Measurements from ENCODE around the gene DSCAML1.

DSCAML1 gene

DNA sequence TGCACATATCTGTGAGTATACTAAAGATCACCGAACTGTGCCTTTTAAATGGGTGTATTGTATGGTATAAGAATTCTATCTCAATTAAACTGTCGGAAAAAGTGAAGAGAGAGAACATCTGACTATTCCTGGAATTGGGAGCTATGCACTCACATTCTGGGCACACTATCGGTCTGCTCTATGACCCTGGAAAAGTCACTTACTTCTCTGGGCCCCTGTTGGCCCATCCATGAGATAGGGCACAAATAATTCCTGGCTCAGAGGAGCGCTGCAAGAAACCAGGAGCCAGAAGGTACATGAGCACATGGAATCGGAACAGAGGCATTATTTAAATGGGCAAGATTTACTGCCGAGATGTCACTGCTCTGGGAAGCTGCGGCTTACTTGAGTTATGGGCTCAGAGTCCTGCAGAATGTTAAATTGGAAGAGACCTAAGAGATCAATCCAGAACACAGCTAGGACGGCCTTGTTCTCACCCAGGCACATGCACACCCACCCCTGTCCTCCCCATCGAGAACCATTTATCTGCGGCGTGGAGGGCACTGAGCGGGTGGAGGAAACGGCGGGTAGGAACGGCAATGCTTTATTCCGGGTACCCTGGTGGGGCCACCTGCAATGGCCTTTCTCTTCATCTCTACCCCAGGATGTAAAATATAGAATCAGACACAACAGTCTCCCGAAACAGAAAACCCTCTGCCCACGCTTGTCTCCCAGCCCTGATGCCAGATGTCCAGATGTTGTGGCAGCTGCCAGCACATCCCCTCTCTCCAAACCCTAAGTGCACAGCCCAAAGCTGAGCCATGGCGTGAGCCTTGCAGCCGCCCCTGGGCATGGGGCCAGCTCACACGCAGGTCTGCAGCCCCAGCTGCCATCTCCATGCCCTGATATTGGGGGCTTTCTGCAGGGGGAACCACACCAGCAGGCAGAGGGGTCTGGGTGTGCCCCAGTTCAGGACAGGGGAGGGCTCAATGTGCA lies 142.4 kb downstream of the DSCAML1 start:
- no peak for DNase-seq

DNA sequence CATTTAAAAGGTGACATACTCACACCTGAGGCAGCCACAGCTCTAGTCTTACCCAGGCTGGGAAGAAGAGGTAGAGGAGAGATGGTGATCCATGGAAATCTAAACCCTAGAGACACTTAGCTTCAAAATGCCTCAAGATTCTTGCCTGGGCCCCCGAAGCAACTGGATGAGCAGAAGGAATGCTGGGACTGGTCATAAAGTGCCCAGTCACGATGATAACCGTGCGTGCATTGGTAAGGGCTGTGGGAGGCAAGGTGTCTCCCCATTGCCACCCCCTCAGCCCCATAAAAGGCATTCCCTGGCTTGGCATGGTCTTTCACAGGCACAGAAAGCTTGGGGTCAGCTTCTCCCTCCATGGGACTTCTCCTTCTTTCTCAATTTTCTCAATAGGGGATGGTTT lies 144.5 kb downstream of the DSCAML1 start:
- DNase-seq, result no peak

DNA sequence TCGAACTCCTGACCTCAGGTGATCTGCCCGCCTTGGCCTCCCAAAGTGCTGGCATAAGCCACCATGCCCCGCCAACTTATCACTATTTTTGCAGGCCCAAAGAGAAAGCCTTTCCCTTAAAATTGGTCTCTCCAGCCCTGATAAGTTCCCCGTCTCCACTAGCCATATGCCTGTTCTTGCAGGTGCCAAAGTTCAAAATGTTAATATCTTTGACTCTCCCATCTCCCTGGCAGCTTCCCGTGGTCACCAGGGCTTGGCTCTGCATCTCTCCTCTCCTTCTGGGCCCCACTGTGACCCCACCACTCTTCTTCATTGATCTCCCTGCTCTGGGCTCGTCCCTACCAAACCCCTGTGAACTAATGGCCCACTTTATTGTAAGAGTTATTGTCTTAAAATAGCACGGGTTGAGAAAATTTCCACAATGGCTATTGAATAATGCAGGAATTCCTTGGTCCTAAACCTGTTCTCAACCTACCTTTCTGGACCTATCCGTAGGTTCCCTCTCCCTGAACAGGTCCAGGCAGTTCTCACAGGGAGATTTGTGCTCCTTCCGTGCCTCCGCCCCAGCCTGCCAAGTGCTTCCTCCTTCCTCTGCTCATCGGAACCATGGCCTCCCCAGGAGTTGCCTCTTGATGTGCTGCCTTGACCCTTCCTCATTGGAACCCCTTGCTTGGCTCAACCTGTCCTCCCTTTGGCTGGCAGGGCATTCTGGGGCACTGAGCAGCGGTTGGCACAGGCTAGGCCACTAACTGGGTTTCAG lies 147.5 kb downstream of the DSCAML1 start:
- DNase-seq, result no peak

DNA sequence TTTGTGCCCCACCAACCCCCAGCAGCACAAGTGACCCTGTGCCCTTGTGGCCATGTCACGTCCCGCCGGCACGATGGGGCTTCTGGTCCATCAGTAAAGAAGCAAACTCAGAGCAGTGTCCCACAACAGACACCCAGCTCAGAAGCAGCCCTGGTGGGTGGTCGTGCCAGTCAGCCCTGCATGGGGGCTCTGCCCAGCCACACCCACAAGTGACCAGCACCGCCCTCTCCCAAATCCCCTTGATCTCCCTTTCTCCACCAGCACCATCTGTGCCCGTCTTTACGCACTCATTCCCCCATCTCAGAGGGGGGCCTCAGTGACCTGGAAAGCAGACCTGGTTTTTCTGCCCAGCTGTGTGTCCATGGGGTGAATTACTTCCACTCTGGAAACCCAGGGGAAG lies 149.1 kb downstream of the DSCAML1 start:
- DNase-seq, result no peak

DNA sequence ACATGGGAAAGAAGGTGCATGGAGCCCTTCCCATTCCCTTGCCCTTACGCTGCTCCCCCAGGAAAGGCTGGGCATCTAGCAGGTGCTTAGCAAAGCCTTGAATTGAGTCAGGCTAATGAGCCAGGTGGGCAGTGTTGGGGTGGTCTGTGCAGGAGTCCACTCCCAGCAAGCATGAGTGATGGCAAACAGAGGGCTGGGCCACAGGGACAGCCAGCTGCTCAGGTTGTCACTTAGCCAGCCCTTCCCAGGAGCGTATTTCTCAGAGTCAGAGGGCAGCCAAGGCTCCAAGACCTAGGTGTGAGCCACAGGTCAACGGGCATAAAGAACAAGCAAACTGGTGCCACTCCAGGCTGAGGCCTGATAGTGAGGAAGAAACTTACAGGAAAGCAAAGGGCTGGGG lies 149.8 kb downstream of the DSCAML1 start:
- no peak for DNase-seq

DNA sequence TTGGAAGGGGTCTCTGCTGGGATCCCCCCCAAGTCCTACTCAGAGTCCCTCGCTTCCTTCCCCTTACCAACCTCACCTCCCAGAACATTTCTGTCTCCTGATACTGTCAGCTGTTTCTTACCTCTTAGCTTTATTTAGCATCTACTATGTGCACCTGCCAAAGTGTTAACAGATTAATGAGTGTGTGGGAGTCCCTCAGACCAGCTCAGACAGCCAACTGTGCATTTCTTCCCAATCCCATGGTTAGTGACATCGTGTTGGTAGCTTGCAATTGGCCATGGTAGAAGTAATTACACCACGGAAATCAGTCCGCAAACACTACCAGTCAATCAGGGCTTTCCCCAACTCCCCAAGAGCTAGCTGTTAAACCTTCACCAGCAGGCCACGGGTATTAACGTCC lies 150.6 kb downstream of the DSCAML1 start:
- DNase-seq, result no peak

DNA sequence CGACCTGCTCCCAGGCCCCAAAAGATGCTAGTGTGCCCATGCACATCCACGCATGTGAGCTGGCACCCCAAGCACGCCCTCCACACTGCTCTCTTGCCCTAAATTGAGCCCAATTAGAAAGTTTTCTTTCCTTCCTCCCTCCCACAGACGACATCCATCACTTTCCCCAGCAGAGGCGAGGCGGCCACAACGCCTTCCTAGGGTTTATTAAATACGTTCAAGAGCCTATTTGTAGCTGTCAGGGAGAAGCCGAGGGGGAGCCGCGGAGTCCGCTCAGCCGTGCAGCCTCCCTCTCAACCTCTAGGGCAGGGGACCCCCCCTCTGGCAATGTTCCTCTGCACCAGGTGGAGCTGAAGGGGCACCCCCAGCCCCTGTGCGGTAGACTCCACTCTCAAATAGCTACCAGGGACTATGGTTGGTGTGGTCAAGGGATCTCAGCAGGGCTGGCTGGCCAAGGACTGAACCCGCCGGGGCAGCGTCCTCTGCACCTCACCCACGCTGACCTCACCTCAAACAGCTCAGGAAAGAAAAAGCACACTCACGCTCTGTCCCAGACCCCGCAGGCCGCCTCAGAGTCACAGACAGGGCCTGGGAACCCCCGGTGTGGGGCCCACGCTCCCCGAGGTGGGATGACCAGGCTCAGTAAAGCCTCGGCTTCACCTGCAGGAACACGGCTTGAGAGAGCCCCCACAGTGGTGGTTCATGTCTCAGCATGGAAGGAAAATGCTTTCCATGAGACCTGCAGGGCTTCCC lies 152.4 kb downstream of the DSCAML1 start:
- no peak for DNase-seq

DNA sequence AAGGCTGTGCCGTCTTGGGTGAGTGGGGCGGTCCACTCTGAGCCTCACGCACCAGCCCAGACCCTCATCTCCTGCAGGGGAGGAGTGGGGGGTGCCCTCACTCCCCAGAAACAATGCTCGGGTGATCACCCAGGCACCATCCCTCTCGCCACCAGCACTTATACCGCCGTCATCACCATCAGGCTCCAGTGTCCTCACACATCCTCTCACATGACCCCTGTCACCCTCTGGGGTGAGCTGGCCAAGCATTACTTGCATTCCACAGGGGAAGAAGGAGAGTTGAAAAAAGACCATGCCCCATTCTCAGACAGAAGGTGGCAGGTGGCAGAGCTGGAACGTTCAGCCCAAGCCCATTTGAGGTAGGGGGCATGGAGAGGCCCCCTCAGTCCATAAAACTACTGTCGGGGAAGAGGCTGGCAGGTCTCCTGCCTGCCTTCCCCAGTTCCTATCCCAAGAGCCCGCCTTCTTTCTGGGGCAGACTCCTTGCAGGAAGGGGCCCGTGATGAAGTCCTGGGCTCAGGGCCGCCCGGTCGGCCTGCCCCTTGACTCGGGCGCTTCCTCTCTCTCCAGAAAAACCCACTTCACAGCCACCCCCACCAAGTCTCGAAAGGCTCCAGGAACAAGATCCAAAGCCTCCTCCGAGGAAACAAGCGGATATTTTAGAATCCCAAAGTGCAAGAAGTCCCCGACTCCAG lies 153.3 kb downstream of the DSCAML1 start:
- no peak for DNase-seq

DNA sequence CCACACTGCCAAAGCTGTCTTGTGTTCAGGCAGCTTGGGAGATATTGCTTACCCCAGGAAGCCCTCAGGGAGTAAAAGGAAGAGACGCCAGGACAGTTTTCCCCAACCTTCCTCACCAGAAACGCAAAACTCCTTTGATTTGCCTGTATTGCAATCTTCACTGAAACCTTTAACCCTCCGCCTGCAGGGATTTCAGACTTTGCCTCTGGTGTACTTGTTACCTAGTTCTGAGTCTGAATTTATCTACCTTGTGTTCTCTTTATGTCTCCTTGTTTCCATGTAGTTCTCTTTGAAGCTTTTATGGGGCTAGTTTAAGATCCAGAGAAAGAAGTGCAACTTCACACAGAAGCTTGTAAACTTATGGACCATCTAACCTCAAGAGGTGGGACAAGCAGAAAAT lies 154.2 kb downstream of the DSCAML1 start:
- DNase-seq, result no peak

DNA sequence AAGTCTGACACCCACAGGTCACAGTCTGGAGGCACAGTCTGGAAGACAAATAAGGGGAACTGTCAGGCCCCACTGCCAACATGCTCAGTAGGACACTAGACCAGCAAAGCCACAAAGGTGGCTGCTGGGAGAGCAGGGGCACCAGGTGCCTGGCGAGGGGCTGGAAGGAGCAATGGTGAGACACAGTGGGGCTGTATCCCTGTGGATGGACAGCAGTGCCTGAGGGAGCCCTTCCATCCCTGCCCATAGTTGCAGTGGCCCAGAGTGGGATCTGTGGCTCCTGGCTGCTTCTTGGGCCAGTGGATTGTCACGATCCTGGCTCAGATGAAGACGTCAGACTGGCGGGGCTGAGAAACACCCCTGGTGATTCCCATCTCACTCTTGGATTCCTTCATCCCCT lies 154.6 kb downstream of the DSCAML1 start:
- DNase-seq, result no peak

DNA sequence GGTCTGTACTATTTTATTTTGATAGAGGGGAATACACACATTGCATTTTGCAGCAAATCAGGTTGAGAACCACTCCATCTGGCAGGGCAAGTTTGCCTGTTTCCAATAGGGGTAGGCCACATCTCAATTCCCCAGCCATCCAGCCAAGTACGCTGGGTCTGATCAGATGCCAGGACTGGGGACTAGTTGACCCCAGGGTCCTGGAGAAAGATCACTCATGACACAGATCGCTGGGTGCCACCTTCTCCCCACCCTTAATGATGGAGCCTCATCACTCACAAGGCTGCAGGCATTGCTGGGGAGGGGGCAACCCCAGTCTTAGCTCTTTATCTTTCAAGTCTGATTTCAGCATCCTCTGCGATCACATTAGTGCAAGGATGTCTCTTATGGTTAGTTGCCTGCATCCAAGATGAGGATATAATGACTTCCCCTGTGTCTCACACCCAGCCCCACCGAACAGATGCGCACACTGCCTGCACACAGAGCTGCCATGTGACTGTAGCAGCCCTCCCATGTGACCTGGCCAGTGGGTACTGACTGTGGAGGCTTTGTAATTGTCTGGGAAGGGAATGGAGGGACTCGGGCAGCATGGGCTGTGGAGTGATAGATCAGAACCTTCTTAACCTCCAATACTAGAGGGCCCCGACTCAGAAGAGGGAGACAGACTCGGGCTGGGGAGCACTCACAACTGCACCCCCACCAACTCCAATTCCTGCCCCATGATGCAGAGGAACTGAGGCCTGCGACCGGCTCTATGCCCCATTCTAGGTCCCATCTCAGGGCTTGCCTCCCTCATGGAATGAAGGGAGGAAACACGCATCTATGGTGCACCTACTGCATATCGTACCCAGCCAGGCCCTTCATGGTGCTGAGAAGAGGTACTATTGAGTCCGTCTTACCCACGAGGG lies 155.8 kb downstream of the DSCAML1 start:
- DNase-seq, result no peak

DNA sequence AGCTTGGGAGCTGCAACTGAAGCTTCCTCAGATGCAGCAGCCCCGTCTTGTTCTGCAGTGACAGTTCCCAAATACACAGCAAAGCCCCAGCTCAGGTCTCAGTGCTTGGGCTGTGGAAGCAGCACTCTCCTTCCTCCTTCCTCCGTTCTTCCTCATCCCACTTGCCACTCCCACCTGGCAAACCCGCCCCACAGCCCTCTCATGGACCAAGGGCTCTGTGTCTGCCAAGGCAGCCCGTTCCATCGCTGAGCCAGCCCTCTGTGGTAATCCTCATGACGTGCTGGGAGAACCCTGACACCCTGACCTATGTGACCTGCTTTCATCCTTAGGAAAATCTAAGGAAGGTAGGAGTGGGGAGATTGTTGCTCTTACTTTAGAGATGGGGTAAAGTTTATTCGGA lies 157.0 kb downstream of the DSCAML1 start:
- DNase-seq, result no peak

DNA sequence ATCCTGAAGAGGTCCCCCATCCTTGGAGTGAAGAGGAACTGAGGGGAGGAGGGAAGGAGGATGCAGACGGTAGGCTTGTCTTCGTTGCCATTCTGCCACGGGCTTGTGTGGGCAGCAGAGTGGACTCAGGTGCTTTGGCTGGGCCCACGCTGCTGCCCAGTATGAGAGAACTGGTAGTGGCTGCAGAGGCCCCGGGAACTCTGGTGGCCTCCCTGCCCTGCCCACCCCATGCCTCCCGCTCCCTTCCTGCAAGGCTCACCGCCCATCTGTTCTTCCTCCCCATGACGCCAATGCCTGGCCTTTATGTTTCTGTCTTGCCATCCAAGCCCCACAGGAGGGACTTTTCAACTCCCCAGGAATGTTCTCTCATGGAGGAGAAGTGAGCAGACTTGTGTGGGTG lies 157.4 kb downstream of the DSCAML1 start:
- no peak for DNase-seq

DNA sequence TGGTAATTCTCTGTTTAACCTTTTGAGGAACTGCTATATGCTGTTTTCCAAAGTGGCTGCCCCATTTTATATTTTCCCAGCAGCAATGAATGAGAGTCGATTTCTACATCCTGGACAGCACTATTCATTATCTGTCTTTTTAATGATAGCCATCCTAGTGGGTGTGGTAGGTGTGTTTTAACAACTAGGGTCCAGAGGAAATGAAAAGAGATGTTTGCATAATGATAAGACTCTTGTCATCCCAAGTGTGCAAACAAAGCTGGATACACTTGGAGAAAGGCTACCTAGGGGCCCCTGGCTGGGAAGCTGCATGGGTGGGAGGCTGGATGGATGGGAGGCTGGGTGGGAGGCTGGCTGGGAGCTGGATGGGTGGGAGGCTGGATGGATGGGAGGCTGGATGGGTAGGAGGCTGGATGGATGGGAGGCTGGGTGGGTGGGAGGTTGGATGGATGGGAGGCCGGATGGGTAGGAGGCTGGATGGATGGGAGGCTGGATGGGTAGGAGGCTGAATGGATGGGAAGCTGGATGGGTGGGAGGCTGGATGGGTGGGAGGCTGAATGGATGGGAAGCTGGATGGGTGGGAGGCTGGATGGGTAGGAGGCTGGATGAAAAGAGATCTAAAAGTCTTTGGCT lies 158.0 kb downstream of the DSCAML1 start:
- no peak for DNase-seq

DNA sequence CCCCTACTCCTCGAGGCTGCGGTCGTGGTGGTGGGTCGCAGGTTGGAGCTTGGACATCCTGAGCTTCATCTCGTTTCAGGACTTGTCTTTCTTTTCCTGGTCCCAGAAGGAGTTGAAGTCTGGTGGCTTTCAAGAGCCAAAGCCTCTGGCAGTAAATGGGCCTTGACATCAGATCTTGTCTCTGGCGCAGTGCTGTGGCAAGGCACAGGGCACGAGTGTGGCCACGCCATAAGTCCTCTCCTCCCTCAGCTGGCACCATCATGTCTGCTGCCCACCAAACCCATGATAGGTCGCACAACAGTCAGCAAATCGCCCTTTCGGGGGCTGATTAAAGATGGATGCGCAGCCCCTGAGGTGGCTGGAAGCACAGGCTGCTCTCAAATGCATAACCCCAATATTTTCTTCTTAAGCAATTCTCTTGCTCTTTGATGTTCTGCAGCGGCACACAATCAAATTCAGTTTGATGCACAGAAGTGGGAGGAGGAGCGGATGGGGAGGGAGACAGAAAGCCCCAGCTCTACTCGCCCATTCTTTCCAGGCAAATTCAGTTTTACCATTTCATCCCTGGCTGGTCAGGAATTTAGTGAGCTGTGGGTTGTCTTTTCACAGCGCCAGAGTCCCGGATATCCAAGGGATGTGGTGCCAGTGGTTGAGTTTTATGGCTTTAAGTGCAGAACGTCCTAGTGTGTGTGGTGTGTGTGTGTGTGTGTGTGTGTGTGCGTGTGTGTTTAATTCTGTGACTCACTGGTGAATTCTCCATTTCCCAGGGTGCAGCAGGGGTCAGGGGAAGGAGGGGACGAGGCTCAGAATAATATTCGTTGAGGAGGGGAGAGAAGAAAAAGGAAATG lies 162.0 kb downstream of the DSCAML1 start:
- DNase-seq, result no peak

DNA sequence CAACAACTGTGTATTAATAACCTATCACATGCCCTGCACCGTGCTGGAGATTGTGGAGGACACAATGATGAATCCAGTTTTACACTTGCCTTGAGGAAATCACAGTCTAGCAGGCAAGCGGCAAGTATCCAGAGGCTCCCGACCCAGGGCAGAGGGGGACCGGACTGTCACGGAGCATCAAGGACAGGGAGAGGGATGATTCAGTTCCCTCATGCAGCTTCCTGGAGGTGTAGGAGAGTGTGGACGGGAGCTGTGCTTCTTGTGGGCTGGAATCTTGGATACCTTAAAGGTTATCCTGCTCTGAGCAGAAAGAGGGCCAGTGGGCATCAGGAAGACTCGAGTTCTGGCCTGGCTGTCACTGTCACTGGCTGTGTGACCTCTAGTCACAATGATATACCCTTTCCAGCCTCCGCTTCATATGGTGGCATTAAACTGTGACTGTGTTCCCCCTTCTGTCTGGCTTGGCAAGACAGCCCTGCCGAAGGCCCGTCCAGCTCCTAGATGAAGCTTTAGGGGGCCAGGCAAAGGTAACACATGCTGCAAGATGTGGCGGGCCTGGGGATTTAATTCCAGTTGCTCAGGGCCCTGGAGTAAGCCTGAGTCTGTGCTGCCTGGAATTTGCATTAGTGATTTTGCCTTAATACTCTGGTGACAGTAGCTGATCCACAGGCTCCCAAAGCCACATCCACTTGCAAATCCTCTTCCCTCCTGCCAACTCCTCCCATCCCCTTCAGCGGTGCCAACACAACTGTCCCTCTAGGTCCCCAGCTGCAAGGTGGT lies 162.8 kb downstream of the DSCAML1 start:
- DNase-seq, result no peak

DNA sequence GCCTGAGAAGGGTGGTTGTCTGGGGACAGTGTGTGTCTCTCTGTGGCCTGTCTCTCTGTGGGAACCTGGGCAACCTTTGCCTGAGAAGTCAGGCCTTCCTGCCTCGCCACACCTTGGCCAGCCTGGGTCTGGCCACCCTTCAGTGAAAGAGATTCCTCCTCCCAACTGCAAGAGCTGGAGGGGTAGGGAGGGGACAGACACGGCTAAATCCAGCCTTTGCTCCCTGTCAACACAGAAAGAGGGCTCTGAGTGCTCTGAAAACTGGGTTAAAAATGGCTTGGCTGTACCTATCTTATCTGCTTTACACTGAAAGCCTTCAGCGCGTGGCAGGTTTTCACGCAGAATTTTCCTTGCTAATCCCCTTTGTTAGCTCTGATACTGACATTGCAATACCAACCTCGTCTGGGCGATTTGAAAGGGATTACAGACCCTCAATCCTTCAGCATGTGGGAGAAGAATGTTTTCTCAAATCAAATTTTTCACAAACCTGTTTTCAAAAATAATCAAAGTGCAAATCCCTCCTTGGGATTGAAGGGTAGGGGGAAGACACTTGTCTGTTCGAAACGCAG lies 163.7 kb downstream of the DSCAML1 start:
- no peak for DNase-seq

DNA sequence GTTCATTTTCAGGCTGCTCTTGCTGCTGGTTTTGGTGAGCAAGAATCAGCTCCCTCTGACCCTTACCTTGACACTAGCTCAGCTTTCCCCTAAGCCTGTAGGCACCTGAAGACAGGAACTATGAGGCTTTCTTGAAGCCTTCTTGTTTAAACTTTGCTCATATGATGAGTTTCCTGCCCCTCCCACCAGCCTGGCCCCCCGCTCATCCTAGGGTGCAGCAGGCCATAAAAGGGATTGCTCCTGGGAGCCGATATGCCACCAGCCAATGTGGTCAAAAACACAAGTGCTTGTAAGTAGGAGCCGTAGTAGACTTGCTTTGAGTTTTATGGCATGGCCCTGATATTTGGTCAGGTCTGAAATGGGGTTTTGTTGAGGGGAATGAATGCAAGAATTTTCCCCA lies 164.7 kb downstream of the DSCAML1 start:
- DNase-seq, result no peak
